EL (cell line): ENCODE measurements around the gene CYP21A2.

ENCODE experiments used
- DNase-seq: peaks from one replicate; pipeline ENCODE4 v3.0.0-alpha.2; 2016

CYP21A2 gene

GRCh38 chr6:32084780-32085179 is 46.6 kb downstream of the CYP21A2 start:
- no peak for DNase-seq

- no peak for DNase-seq
Measured at GRCh38 chr6:32085759-32086459, 47.7 kb downstream of the CYP21A2 start.

GRCh38 chr6:32086661-32087573 is 48.7 kb downstream of the CYP21A2 start:
- DNase-seq = peak; percentile 86

- DNase-seq = peak; percentile 77
Measured at GRCh38 chr6:32087574-32088486, 49.6 kb downstream of the CYP21A2 start.

- no peak for DNase-seq
Measured at GRCh38 chr6:32088487-32089049, 50.4 kb downstream of the CYP21A2 start.

- no peak for DNase-seq
Measured at GRCh38 chr6:32089082-32089828, 51.0 kb downstream of the CYP21A2 start.
